Measurements from ENCODE around the gene SMIM7. TPM values are rescaled to one million over a fixed set of nuclear protein-coding genes. Genes with fewer than 3 reads are reported as not detected.

The SMIM7 gene
- total RNA-seq, 1 experiment from 2014 or later = 77.6 TPM

GRCh38 chr19:16605115-16605514, 54.8 kb downstream of the SMIM7 start:
- Histone ChIP-seq H3K4ac (ENCODE audit: low read depth, low read length) (no peak overlapping the region), H4K5ac (ENCODE audit: insufficient read length, low read depth, low read length) (no peak overlapping the region), H3K27me3 (ENCODE audit: insufficient read depth, low read length) (no peaks in the 10 kb centered on the region), H3K4me2 (ENCODE audit: insufficient read depth, insufficient read length, low read length) (no peak overlapping the region), H3K79me2 (ENCODE audit: insufficient read depth, low read length) (peaks cover 9% of the 10 kb centered on the region; the same call in 1 of the 2 replicates), H3T11ph (ENCODE audit: low read length) (no peak overlapping the region), H3K14ac (ENCODE audit: insufficient read depth, low read length) (0 out of 2 replicates have a peak overlapping the region, but pooled peaks have one; percentile 13), H3K23ac (ENCODE audit: insufficient read length, low read depth, low read length) (no peak overlapping the region), H3K9ac (ENCODE audit: extremely low read depth, insufficient read length, low read length) (no peak overlapping the region), H2BK5ac (ENCODE audit: insufficient read length, low read length) (no peak overlapping the region), H2AFZ (ENCODE audit: low read length) (no peak overlapping the region), H2BK120ac (ENCODE audit: low read depth, low read length, poor library complexity, severe bottlenecking) (no peak overlapping the region), H2BK15ac (ENCODE audit: low read depth, low read length) (no peak overlapping the region), H4K20me1 (ENCODE audit: control insufficient read depth, insufficient read depth, insufficient read length) (no peaks in the 10 kb centered on the region), H4K8ac (replicated peaks; ENCODE audit: insufficient read length, low read depth, low read length) (no peak overlapping the region), H3K23me2 (ENCODE audit: insufficient read length, low read depth, low read length, poor library complexity, severe bottlenecking) (no peaks in the 10 kb centered on the region), H2AK5ac (ENCODE audit: insufficient read length, low read length) (no peak overlapping the region), H3K56ac (ENCODE audit: insufficient read length, low read depth, low read length) (no peak overlapping the region), H3K27ac (ENCODE audit: insufficient read length, low read depth, low read length) (no peak overlapping the region), H3K9me3 (ENCODE audit: control insufficient read depth, low read depth, low read length) (no peaks in the 10 kb centered on the region), H2BK12ac (ENCODE audit: insufficient read length, low read depth, low read length) (no peak overlapping the region), H3K79me1 (ENCODE audit: insufficient read depth, low read depth, low read length, poor library complexity, severe bottlenecking) (peaks cover 5% of the 10 kb centered on the region), H3K18ac (ENCODE audit: insufficient read length, low read depth, low read length) (no peak overlapping the region), H2BK20ac (ENCODE audit: low read depth, low read length, poor library complexity, severe bottlenecking) (no peak overlapping the region), H4K91ac (ENCODE audit: insufficient read length, low read depth, low read length) (no peak overlapping the region), H3K4me1 (ENCODE audit: insufficient read depth, low read length) (no peaks in the 10 kb centered on the region)
- Mint-ChIP-seq H3K4me3 (no peak overlapping the region; a peak in 1 of 5 replicates), H3K4me1 (peaks cover 0 to 6% of the 10 kb centered on the region in 2 experiments; a peak in 3 of 4 replicates), H3K36me3 (ENCODE audit: insufficient read depth in 1 of 3, low read depth in 3 of 3) (no peaks in the 10 kb centered on the region), H3K27me3 (ENCODE audit: low read depth) (no peaks in the 10 kb centered on the region), H3K9me3 (no peaks in the 10 kb centered on the region), H3K27ac (peak overlapping the region; percentile 63 to 89 (median 87))
- no peak for TF ChIP-seq CTCF (conservative IDR thresholded peaks at IDR 0.05)
- no peak for DNase-seq
- no CpG with 5 or more reads among the region's 3 CpGs for WGBS (ENCODE audit: extremely low coverage, insufficient read length, low lambda C conversion rate)

Data from H9 (cell line).